Ecto neural progenitor cell (in vitro differentiated cells): ENCODE data around the gene AKAP8.
"Not testable (repeated sequence)": the region's sequence is repeated elsewhere in the genome, so short reads cannot be mapped to it uniquely, and the experiment has no call there.

ENCODE experiments used
- DNase-seq: peaks from one replicate; pipeline ENCODE4 v3.0.0-alpha.2; 2018; ENCODE audit warnings: low spot score

Gene AKAP8

DNA sequence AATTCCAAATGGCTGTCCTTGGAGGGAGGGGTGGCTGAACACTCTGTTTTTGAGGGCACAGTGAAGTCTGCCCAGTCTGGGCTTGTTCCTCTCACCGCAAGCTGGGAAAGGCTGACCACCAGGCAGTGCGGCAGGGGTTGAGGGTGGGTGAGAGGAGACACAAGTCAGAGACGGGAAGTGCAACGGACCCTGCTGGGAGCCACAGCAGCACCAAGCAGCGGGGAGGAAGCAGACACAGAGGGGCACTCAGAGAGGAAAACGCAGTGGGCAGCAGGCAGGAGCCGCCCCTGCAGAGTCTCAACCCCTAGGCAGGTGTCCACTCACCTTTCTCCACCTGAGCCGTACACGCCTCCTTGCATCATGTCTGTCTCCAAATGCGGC, 23.6 kb upstream of the AKAP8 start:
- no peak for DNase-seq

DNA sequence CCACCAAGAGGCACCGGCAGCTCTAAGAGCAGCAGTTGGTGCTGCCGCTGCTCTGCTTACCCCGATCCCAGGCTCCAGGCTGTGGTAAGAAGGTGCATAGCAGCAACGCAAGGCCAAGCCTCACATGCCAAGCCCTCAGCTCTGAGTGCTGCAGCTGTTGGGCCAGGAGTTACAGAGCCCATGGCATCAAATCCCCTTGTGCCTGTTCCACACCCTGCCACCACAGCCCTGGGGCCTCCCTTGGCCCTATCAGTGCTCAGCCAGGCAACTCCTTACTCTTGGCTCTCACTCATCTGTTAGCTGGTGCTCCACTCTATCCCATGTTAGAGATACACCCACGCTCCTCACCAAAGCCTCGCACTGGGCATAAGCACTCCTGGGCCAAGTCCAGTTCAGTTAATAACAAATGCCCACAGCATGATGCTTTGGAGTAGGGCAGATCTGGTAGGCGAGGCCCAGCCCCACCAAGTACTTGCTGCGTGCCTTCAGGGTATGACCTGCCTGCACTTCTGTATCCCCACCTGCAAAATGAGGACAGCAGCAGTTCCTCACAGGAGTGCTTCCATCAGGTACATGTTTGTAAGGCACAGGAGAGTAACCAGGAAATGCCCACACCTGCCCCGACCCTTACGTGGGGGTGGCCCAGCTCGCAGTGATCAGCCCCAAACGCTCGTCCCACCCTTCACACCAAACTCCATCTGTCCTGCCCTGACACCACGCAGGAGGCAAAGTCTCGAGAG, 23.0 kb upstream of the AKAP8 start:
- DNase-seq: no peak

GRCh38 chr19:15401397-15401710, 21.8 kb upstream of the AKAP8 start:
- no peak for DNase-seq

DNA sequence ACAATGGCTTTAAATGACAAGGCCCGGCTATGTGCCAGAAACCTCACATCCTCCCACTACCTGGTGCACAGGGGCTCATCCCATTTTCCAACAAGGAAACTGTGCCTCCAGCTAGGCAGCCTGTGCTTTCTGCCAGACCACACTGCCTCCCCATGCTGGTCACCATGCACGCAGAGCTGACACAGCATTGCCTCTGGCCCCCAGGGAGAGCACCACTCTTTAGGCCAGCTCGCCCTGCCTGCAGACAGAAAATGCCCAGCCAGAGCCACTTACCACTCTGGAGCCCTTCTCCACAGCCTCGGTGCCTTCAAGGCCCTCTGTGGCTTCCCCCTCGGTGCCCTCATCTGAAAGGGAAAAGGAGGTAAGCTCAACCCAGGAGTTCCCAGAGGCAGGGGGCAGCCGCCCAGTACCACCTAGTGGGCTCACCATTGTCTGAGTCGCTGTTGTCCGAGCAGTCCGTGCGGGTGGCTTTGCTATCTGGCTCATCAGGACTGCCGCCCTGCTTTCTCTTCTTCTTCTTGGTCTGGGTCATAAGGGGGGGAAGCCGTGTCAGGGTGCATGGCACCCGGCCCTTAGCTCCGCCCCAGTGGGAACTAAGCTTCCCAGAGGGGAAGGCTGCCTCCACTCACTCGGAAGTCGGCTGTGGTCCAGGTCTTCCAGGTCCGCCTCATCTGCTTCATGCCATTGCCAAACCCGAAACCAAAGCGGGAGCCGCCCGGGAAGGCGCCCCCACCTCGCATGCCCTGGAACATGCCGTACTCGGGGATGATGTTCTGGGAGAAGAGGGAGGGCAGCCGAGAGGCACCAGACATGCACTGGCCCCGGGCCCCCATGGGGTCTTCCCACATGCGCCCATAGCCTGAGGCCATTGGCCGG, 21.2 kb upstream of the AKAP8 start:
- DNase-seq: no peak

DNA sequence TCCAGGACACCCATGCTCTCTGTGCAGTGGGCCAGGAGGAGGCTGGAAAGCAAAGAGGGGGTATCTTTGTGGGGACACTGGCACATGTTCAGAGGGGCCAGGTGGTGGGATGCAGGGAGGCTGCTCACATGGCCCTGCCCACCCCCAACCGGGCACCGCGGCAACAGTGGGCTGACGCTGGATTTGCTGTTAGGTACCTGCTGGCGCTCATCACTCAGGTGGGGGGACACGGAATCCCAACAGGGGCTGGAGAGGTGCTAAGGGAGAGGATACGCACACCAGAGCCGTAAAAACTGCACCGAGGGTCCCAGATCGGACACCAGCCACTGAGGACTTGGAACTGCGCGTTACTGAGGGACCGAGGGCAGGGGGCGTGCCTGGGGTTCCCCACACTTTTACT, 20.0 kb upstream of the AKAP8 start:
- no peak for DNase-seq

- DNase-seq: no peak
Observed at GRCh38 chr19:15399234-15399515, 19.6 kb upstream of the AKAP8 start.

DNA sequence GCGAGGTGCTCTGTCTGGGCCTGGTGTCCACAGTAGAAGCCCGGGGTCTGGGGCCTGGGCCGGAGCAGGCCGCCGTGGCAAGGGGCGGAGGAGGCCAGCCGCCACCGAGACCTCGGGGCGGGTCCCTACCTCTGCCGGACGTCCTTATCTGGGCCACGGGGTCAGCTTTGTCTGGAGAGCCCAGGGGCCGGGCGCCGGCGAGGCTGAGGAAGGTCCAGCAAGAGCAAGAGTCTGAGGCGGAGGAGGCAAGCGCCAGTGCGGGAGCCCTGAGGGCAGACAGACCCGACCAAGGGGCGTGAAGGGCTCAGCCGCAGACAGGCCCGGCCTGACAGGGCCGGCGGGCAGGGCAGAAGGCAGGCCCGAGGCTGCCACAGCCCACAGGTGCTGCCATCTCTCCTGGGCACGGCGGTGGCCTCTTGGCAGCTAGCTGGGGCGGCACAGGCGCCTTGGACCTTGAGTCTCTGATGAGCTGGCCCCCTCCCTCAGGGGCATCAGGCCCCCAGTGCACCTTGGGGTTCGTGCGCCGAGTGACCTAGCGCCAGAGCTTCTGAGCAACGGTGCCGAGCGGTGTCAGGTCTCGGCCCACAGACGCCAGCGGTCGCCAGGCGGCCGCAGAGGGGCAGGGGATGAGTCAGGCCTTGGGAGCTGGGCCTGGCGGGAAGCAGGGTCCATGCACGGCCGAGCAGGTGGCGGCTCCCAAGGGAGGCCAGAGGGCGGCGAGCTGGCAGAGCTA, 19.1 kb upstream of the AKAP8 start:
- no peak for DNase-seq

DNA sequence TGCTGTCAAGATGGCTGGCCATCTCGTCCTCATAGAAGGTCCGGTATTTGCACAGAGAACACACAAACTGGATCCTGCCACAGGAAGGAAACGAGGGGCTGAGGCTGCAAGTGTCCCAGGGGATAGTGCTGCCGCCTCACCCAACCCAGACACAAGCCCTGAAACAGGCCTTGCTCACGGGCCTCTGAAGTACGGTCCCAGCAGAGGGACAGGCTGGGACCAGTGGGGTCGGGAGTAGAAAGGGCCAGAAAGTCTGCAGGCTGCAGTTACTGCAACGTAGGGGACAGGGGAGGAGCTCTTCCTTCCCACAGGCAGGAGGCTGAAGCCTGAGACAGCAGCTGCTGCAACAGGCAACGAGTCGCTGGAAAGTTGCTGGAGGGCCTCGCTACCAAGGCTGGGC, 18.2 kb upstream of the AKAP8 start:
- DNase-seq: no peak

GRCh38 chr19:15397236-15397635, 17.6 kb upstream of the AKAP8 start:
- DNase-seq: no peak

GRCh38 chr19:15396436-15396835, 16.8 kb upstream of the AKAP8 start:
- DNase-seq: no peak

DNA sequence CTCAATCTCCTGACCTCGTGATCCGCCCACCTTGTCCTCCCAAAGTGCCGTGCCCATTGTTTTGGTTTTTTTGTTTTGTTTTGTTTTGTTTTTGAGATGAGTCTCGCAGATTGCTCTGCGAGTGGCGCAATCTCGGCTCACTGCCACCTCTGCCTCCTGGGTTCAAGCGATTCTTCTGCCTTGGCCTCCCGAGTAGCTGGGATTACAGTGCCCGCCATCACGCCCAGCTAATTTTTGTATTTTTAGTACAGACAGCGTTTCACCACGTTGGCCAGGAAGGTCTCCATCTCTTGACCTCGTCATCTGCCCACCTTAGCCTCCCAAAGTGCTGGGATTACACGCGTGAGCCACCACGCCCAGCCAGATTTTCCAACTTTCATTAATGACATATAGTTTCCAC, 15.7 kb upstream of the AKAP8 start:
- DNase-seq: not testable (repeated sequence)

DNA sequence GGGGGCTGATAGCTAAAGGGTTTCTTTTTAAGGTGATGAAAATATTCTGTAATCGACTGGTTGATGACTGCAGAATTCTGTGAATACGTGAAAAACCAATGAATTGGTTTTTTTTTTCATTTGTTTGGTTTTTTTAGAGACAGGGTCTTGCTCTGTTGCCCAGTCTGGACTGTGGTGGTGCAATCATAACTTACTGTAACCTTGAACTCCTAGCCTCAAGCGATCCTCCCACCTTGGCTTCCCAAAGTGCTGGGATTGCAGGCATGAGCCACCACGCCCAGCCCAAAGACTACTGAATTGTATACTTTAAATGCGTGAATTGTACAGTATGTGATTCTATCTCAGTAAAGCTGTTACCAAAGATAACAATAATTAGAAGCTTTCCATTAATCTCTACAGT, 14.8 kb upstream of the AKAP8 start:
- DNase-seq: no peak

- no peak for DNase-seq
Observed at GRCh38 chr19:15393963-15394362, 14.4 kb upstream of the AKAP8 start.

GRCh38 chr19:15390814-15391213, 11.2 kb upstream of the AKAP8 start:
- DNase-seq: no peak

GRCh38 chr19:15381864-15382263, 2.3 kb upstream of the AKAP8 start:
- DNase-seq: no peak

GRCh38 chr19:15381429-15381828, 1.8 kb upstream of the AKAP8 start:
- no peak for DNase-seq

GRCh38 chr19:15379999-15380647, 536 bp upstream of the AKAP8 start:
- no peak for DNase-seq

DNA sequence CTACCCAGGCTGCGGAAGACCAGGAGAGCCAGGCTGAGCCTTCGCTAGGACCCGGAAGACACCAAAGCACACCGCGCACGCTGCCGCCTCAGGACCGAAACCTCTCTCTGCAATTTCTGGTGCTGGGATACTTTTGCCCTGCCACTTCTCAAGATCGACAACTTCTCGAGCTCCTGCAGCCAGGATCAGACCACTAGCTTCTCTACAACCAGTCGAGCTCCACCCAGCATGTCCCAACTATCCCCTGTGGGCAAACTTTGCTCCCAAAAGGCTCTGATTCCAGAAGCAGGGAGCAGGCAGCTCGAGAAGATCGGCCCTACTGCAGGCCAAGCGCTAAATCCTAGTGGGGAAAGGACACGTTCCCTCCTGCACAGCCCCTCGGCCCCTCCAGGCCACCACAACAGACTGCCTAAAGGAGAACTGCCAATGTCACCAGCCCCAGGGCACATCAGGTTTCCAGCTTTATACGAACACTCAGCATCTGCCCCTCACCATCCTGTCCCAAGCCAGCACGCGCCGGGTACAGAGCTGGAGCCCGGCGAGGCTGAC, 979 bp downstream of the AKAP8 start:
- DNase-seq: peak; percentile 58

DNA sequence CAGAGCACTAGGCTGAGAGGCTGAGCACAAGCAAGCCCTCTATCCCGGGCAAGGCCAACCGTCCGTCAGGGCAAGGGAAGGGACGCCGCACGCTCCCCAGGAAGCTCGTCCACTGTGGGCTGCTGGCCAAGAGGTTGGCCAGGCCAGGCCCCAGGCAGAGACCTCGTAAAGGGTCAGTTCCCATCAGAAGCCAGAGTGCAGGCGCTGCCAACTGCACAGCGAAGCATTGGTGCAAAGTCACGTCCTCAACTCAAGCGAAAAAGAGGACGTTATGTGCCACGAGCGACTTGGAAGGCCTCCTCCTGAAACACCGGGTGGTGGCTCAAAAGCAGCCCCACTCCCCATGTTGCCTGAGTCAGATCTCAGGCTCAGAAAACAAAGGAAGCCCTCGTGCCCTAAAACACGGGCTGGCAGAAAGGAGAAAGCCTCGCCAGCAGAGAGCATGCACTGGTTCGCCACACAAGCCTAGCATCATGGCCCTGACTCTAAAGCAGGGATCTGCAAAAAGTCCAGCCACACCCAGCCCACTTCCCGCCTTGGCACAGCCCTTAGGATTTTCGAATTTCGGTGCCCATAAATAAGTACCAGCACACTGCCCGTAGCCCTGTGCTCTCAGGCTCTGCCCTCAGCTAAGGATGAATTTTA, 4.7 kb downstream of the AKAP8 start:
- DNase-seq: no peak

DNA sequence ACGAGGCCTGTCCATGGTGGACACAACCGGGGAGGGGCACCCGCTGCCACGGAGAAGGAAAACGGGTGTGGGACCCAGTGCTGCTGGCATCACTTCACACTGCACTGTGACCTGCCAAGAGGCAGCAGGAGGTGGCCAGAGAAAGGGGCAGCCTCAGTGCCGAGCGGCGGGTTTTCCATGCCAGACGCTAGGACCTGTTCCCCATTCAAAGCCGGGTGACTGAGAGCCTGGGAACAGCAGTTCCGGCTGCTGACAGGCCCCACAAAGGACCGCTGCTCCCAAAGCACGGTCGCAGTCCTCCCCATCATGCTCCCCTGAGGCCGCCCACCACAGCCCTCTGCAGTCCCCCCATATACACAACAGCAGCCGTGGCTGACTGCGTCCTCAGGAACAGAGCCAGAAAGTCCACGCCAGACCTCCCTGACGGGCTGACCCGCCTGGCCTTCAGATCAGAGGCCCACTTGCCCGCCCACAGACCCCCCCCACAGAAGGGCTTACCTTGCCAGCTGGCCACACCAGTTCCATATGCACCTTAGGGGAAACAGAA, 5.4 kb downstream of the AKAP8 start:
- DNase-seq: no peak

- no peak for DNase-seq
Observed at GRCh38 chr19:15373644-15374043, 5.9 kb downstream of the AKAP8 start.

DNA sequence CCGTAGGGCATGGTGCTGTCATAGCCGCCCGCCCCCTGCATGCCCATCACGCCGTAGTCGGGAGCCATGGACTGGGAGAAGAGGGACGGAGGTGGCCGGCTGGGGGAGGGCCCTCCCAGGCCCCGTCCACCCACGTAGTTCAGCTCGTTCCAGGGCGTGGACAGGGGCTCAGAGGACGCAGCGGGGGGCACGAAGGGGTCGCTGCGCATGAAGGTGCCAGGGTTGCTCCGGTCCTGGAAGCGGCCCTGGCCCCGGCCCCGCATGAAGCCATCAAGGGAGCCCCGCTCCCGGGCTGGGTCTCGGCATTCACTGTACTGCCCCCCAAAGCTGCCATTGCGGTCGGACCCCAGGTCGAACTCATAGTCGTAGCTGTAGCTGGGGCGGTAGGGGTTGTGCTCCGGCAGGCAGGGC, 6.7 kb downstream of the AKAP8 start:
- no peak for DNase-seq
